ENCODE measurements around the gene FRA10AC1.

Gene FRA10AC1

DNA sequence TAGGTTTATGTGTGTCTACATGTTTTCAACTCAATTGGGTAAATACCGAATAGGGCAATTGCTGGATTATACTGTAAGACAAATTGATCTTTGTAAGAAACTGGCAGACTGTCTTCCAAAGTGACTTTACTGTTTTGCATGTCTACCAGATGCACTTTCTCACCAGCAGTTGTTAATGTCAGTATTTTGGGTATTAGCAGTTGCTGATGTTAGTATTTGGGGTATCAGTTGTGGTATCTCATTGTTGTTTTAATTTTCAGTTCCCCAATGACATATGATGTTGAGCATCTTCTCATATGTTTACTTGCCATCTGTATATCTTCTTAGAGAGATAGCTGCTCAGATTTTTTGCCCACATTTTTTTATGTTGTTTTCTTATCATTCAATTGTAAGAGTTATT is 79.5 kb downstream of the FRA10AC1 start:
- no peak for DNase-seq

DNA sequence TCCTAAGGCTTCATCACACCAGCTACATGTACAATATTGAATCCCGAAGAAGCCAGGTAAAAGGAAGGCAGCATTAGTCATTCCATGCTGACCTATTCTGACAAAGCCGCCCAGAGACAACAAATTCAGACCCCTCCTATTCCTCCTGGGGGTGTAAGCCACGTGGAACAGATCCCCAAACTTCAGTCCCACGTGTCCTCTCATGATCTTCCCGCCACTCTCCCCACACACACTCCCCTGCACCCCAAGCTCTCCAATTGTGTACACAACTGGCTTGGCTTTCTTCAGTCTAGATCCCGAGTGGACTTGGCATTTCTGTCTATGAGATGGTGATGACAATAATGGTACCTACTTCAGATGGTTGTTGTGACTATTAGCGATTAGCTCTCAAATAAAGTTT is 81.5 kb downstream of the FRA10AC1 start:
- DNase-seq, result no peak

All from kidney glomerular epithelial cell (primary cell).